SK-N-MC (cell line): ENCODE results near the gene PGM2.

Experiments used
- EZH2 ChIP-seq: fragments of 200-600 bp; sonication (generic); IDR thresholded peaks from one replicate; pipeline ENCODE4 v1.6.1; 2017; ENCODE audit warnings: antibody characterized with exemption
- FOXP2 ChIP-seq: optimal IDR thresholded peaks from 2 replicates; pipeline ENCODE3; 2011; ENCODE audit warnings: mild to moderate bottlenecking, moderate library complexity; ENCODE audit not compliant: insufficient read depth; ENCODE audit errors: extremely low read length, control extremely low read depth

DNA sequence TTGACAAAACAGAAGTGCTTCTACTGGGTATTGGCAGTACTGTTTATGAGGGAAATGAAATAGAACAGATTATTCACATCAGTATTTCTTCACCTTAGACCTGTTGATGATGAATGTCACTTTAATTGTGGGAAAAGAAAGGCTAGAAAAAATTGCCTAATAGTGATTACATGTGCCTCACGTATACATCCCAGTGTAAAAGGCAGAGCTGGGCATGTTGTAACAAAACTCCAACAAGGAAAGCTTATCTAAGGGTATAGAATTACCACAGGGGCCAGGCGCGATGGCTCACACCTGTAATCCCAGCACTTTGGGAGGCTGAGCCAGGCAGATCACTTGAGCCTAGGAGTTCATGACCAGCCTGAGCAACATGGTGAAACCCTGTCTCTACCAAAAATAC lies 4.2 kb downstream of the PGM2 start:
- TF ChIP-seq EZH2 = no peak
- TF ChIP-seq FOXP2 = no peak
